HG02852 (cell line): ENCODE measurements around the gene BAHCC1.
A peak's percentile ranks its signal among the peaks of the same experiment; 100 is the strongest.

Experiments
- ATAC-seq: cut with Tn5 transposase; IDR thresholded peaks from one replicate; pipeline ENCODE4 v1.9.1; 2021; ENCODE audit warnings: mild to moderate bottlenecking, moderate library complexity; ENCODE audit not compliant: unreplicated experiment

Gene BAHCC1

GRCh38 chr17:81488276-81488860 is 93.1 kb downstream of the BAHCC1 start:
- peak; percentile 3 for ATAC-seq

GRCh38 chr17:81489012-81489997 is 94.0 kb downstream of the BAHCC1 start:
- no peak for ATAC-seq

- no peak for ATAC-seq
These were observed 95.0 kb downstream of the BAHCC1 start for GRCh38 chr17:81489998-81490992.

- ATAC-seq: no peak
These were observed 95.9 kb downstream of the BAHCC1 start for GRCh38 chr17:81491181-81491581.

- no peak for ATAC-seq
These were observed 96.5 kb downstream of the BAHCC1 start for GRCh38 chr17:81491761-81492160.

GRCh38 chr17:81492202-81492601 is 96.9 kb downstream of the BAHCC1 start:
- no peak for ATAC-seq

GRCh38 chr17:81492706-81493105 is 97.4 kb downstream of the BAHCC1 start:
- ATAC-seq: no peak

- no peak for ATAC-seq
These were observed 98.2 kb downstream of the BAHCC1 start for GRCh38 chr17:81493198-81494038.

GRCh38 chr17:81494626-81495377 is 99.5 kb downstream of the BAHCC1 start:
- no peak for ATAC-seq

GRCh38 chr17:81498953-81499600 is 103.8 kb downstream of the BAHCC1 start:
- ATAC-seq: no peak

- ATAC-seq: no peak
These were observed 104.3 kb downstream of the BAHCC1 start for GRCh38 chr17:81499601-81499970.

- ATAC-seq: no peak
These were observed 104.8 kb downstream of the BAHCC1 start for GRCh38 chr17:81500047-81500446.

- no peak for ATAC-seq
These were observed 107.3 kb downstream of the BAHCC1 start for GRCh38 chr17:81502471-81503017.

- no peak for ATAC-seq
These were observed 108.4 kb downstream of the BAHCC1 start for GRCh38 chr17:81503619-81504018.

- ATAC-seq: no peak
These were observed 113.5 kb downstream of the BAHCC1 start for GRCh38 chr17:81508639-81509206.

GRCh38 chr17:81509207-81509971 is 114.1 kb downstream of the BAHCC1 start:
- no peak for ATAC-seq

- ATAC-seq: no peak
These were observed 114.9 kb downstream of the BAHCC1 start for GRCh38 chr17:81509972-81510784.
